Peyer's patch (tissue), 4 donors: Measurements from ENCODE around the gene CYP2A13. TPM values are rescaled to one million over a fixed set of nuclear protein-coding genes. Genes with fewer than 3 reads are reported as not detected.
"Not testable (repeated sequence)": the region's sequence is repeated elsewhere in the genome, so short reads cannot be mapped to it uniquely, and the experiment has no call there.

Experiments used
- DNase-seq, 3 donors: peaks; one replicate each; pipeline ENCODE4 v3.0.0-alpha.2; 2017 to 2019
- H3K27ac ChIP-seq, 4 donors: fragments of 200-600 bp; sonication (generic); one replicate each; pipeline ENCODE4 v1.5.1; 2016 to 2019
- H3K27me3 ChIP-seq, 2 donors: fragments of 200-600 bp; sonication (generic); one replicate each; pipeline ENCODE4 v1.5.1; 2019
- H3K36me3 ChIP-seq, 3 donors: fragments of 200-600 bp; sonication (generic); one replicate each; pipeline ENCODE4 v1.5.1; 2016 to 2019
- H3K4me1 ChIP-seq, 4 donors: fragments of 200-600 bp; sonication (generic); one replicate each; pipeline ENCODE4 v1.5.1; 2016 to 2019
- H3K4me3 ChIP-seq, 4 donors: fragments of 200-600 bp; sonication (generic); 1 replicate in 3 of 4; 2 replicates in 1 of 4; pipeline ENCODE4 v1.5.1; 2016 to 2019; ENCODE audit warnings: mild to moderate bottlenecking in 1 of 4
- H3K9me3 ChIP-seq, 4 donors: fragments of 200-600 bp; sonication (generic); one replicate each; pipeline ENCODE4 v1.5.1; 2016 to 2019; ENCODE audit warnings: mild to moderate bottlenecking in 1 of 4
- POLR2A ChIP-seq, 2 donors: fragments of 450-650 bp; IDR thresholded peaks; one replicate each; pipeline ENCODE4 v1.5.1; 2017; ENCODE audit warnings: antibody characterized with exemption in 2 of 2, mild to moderate bottlenecking in 2 of 2, moderate library complexity in 2 of 2
- total RNA-seq, 4 donors: library from RNA; depleted of rRNA; stranded (reverse); fragments of >200 nt; gene quantifications; one replicate each; pipeline ENCODE4 v1.1.0, GENCODE V29; 2016
- TF ChIP-seq, protein P1 (sequence below), 6 experiments: fragments of 450-650 bp in 4 of 6; fragments of 200-600 bp in 2 of 6; sonication (generic) in 1 of 6; IDR thresholded peaks; one replicate each; pipeline ENCODE4 v1.5.1; 2017 to 2019; ENCODE audit warnings: antibody characterized with exemption in 6 of 6, mild to moderate bottlenecking in 3 of 6, moderate library complexity in 1 of 6

Gene CYP2A13
- total RNA-seq, 4 donors from 2014 or later: not detected

DNA sequence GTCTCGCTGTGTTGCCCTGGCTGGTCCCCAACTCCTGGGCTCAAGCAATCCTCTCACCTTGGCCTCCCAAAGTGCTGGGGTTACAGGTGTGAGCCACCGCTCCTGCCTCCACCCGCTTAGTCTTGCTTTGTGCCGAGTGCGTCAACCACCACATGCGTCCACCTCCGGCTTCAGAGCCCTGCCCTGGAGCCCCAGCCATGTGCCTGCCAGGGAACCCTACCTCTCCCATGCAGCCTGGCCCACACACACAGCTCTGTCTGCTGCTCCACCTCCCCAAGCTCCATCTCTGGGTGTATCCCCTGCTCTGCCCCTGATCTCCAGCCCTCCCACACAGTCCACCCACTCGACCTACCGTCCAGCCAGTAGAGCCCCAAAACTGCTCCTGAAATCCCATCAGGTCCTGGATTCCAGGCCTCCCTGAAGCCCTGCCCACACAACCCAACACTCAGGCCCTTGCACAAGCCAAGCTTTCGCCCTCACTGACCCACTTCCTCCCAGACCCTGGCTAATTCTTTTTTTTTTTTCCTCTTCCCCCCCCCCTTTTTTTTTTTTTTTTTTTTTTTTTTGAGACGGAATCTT, 35.6 kb downstream of the CYP2A13 start:
- no peak overlapping the region for H3K4me3 ChIP-seq
- H3K27me3 ChIP-seq: no peaks in the 10 kb centered on the region
- H3K4me1 ChIP-seq: peaks cover 0 to 14% (median 0%) of the 10 kb centered on the region in 4 donors
- H3K9me3 ChIP-seq: no peaks in the 10 kb centered on the region
- no peaks in the 10 kb centered on the region for H3K36me3 ChIP-seq
- no peak overlapping the region for H3K27ac ChIP-seq
- TF ChIP-seq POLR2A (IDR thresholded peaks at IDR 0.05): no peak
- TF ChIP-seq, protein P1, sequence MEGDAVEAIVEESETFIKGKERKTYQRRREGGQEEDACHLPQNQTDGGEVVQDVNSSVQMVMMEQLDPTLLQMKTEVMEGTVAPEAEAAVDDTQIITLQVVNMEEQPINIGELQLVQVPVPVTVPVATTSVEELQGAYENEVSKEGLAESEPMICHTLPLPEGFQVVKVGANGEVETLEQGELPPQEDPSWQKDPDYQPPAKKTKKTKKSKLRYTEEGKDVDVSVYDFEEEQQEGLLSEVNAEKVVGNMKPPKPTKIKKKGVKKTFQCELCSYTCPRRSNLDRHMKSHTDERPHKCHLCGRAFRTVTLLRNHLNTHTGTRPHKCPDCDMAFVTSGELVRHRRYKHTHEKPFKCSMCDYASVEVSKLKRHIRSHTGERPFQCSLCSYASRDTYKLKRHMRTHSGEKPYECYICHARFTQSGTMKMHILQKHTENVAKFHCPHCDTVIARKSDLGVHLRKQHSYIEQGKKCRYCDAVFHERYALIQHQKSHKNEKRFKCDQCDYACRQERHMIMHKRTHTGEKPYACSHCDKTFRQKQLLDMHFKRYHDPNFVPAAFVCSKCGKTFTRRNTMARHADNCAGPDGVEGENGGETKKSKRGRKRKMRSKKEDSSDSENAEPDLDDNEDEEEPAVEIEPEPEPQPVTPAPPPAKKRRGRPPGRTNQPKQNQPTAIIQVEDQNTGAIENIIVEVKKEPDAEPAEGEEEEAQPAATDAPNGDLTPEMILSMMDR (IDR thresholded peaks at IDR 0.05): no peak
- DNase-seq: no peak

DNA sequence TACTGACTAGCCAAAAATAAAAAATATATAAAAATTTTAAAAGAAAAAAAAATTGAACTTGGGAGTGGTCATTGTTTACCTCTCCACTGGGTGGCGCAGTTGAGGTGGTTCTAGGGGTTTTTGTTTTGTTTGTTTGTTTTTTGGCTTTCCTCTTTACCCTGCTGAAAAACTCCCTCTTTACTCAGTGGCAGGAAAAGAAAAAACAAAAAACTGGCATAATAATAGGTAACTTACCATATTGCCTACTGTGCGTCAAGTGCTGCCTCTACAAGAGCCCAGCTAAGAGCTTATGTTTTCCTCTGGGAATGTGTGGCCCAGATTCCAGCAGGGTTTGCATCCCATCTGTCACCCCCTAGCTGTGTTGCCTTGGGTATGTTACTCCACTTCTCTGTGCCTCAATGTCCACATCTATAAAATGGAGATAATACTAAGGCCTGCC, 38.5 kb downstream of the CYP2A13 start:
- H3K27me3 ChIP-seq, H3K4me3 ChIP-seq, H3K9me3 ChIP-seq, H3K36me3 ChIP-seq, H3K27ac ChIP-seq: not testable (repeated sequence)
- TF ChIP-seq, protein P1 (IDR thresholded peaks at IDR 0.05): peak in 5 of 6 experiments; percentile 50 to 82 (median 58)
- peaks cover 0 to 14% (median 0%) of the 10 kb centered on the region in 4 donors for H3K4me1 ChIP-seq
- peak in 1 of 3 donors; percentile 23 for DNase-seq

DNA sequence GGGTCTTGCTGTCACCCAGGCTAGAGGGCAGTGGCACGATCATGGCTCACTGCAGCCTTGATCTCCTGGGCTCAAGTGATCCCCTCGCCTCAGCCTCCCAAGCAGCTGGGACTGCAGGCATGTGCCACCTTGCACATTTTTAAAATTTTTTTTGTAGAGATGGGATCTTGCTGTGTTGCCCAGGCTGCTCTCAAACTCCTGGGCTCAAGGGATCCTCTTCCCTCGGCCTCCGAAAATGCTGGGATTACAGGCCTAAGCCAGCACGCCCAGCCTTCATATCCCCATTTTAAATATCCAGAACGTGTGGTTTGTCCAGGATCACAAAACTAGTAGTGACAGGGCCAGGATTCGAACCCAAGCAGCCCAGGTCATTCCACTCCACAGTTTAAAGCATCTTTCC, 39.1 kb downstream of the CYP2A13 start:
- DNase-seq, H3K27ac ChIP-seq, H3K27me3 ChIP-seq, H3K9me3 ChIP-seq, H3K4me3 ChIP-seq, H3K36me3 ChIP-seq: not testable (repeated sequence)
- peaks cover 0 to 14% (median 0%) of the 10 kb centered on the region in 4 donors for H3K4me1 ChIP-seq

DNA sequence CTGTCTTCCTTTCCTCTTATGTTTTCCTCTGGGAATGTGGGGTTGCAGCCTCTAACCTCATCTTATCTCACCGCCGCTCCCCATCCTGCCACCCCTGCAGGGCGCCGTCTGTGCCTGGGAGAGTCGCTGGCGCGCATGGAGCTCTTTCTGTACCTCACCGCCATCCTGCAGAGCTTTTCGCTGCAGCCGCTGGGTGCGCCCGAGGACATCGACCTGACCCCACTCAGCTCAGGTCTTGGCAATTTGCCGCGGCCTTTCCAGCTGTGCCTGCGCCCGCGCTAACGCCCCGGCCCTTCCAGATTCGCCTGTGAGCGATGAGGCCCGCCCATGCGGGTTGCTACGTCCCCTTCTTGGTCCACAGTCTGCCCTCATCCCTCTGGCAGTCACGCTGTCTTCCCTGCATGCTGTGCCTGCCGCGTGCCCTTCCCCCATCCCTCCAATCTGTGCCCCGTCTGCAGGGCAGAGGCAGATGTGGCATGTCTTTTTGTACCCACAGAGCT, 39.6 kb downstream of the CYP2A13 start:
- not testable (repeated sequence) for H3K9me3 ChIP-seq, H3K36me3 ChIP-seq, H3K27ac ChIP-seq, H3K27me3 ChIP-seq
- H3K4me3 ChIP-seq: peak overlapping the region in 1 of 4 donors; percentile 30
- DNase-seq: peak; percentile 43 to 90 (median 89)
- TF ChIP-seq, protein P1 (IDR thresholded peaks at IDR 0.05): peak in 4 of 6 experiments; percentile 31 to 45 (median 43)
- peaks cover 0 to 14% (median 0%) of the 10 kb centered on the region in 4 donors for H3K4me1 ChIP-seq

DNA sequence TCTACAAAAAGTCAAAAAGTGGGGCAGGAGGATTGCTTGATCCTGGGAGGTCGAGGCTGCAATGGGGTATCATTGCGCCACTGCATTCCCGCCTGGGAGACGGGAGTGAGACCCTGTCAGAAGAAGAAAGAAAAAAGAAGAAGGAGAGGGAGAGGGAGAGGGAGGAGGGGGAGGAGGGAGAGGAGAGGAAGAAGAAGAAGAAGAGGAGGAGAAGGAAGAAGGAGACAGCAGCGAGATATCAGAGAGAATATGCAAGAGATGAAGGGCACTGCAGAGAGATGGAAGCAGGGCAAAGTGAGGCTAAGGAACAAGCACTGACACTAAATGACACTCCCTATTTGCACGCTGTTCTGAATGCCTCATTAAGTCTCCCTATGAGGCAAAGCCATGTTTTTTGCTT, 40.4 kb downstream of the CYP2A13 start:
- TF ChIP-seq, protein P1 (IDR thresholded peaks at IDR 0.05): no peak
- no peak for TF ChIP-seq POLR2A (IDR thresholded peaks at IDR 0.05)
- no peaks in the 10 kb centered on the region for H3K27me3 ChIP-seq
- H3K4me3 ChIP-seq: no peak overlapping the region
- H3K4me1 ChIP-seq: peaks cover 0 to 14% (median 0%) of the 10 kb centered on the region in 4 donors
- no peaks in the 10 kb centered on the region for H3K9me3 ChIP-seq
- H3K36me3 ChIP-seq: no peaks in the 10 kb centered on the region
- no peak overlapping the region for H3K27ac ChIP-seq
- no peak for DNase-seq

DNA sequence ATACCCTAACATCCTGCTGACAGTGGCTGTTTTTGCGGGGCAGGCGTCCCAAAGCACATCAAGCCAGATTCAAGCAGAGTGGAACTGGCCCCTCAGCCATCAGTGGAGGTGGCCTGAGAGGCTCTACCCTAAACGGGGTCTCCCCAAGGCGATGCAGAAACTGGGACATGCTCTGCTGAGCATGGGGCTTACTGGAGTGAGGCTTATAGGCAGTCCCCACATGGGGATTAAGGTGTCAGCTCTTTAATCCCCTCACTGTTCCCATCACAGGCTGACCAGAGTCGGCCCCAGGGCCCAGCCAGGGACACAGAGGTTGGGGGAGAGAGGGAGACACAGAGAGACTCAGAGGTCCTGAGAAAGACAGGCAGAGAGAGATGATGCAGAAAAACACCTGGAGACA, 42.9 kb downstream of the CYP2A13 start:
- Histone ChIP-seq H3K36me3 (no peaks in the 10 kb centered on the region), H3K4me1 (peaks cover 0 to 18% (median 0%) of the 10 kb centered on the region in 4 donors), H3K9me3 (no peaks in the 10 kb centered on the region), H3K27me3 (no peaks in the 10 kb centered on the region), H3K4me3 (no peak overlapping the region), H3K27ac (no peak overlapping the region)
- no peak for DNase-seq
- TF ChIP-seq, protein P1 (IDR thresholded peaks at IDR 0.05): no peak
- TF ChIP-seq POLR2A (IDR thresholded peaks at IDR 0.05): no peak
